Mucosa of descending colon (tissue), 3 donors: ENCODE data around the gene GRIN2C. TPM values are rescaled to one million over a fixed set of nuclear protein-coding genes. Genes with fewer than 3 reads are reported as not detected.
A peak's percentile ranks its signal among the peaks of the same experiment; 100 is the strongest.

ENCODE experiments used
- ATAC-seq: fragments of 200-7000 bp; cut with Tn5 transposase; one replicate; pipeline ENCODE4 v1.9.1; 2020; ENCODE audit warnings: mild to moderate bottlenecking, moderate library complexity
- DNase-seq, 3 donors: peaks; one replicate each; pipeline ENCODE4 v3.0.0-alpha.2; 2020
- H3K36me3 ChIP-seq: fragments of 200-600 bp; one replicate; pipeline ENCODE4 v1.8.0; 2021; ENCODE audit warnings: low read depth, mild to moderate bottlenecking
- H3K4me1 ChIP-seq: fragments of 200-600 bp; one replicate; pipeline ENCODE4 v1.8.0; 2021; ENCODE audit warnings: low read depth, mild to moderate bottlenecking
- H3K4me3 ChIP-seq: fragments of 200-600 bp; one replicate; pipeline ENCODE4 v1.8.0; 2021; ENCODE audit warnings: mild to moderate bottlenecking
- H3K9me3 ChIP-seq: fragments of 200-600 bp; one replicate; pipeline ENCODE4 v1.8.0; 2021; ENCODE audit warnings: mild to moderate bottlenecking
- CTCF ChIP-seq: fragments of 200-600 bp; IDR thresholded peaks from one replicate; pipeline ENCODE4 v1.8.0; 2022; ENCODE audit warnings: antibody characterized with exemption, mild to moderate bottlenecking
- intact Hi-C, 2 donors: fragments of 100-400 bp; cut with DNase I in 1 of 2; cut with micrococcal nuclease in 1 of 2; formaldehyde crosslinking; loops; one replicate each; pipeline versions ENCODE4 v1.11.0 to v1.11.1; 2022; cut with DNase I, micrococcal nuclease
- total RNA-seq, 3 donors: library from RNA; stranded (reverse); fragmentation: NEBNext Ultra II Directional in 2 of 3; extraction: Animal tissue kit (Norgen Biotek cat#: 25700) in 2 of 3; gene quantifications; one replicate each; pipeline versions ENCODE4 v1.2.1 to v1.2.4, GENCODE V29; 2021 to 2023
- donor health status: DM: no; HTN: no; CAD: no; lungs with moderate emphysema.
- donor health status: DM: no; HTN: no; CAD: no.
- donor health status: DM: no; HTN: yes; CAD: no.

The GRIN2C gene
- total RNA-seq, 3 donors from 2014 or later: 0.35 to 1.4 (median 0.55) TPM

- no peak for DNase-seq
- Histone ChIP-seq H3K9me3 (no peaks in the 10 kb centered on the region), H3K4me1 (peaks cover 9% of the 10 kb centered on the region), H3K4me3 (no peak overlapping the region), H3K36me3 (no peaks in the 10 kb centered on the region)
- intact Hi-C loops: no loop called here
- no peak for ATAC-seq
- TF ChIP-seq CTCF: no peak
Observed at GRCh38 chr17:74882517-74883240, 23.0 kb upstream of the GRIN2C start.

- no peaks in the 10 kb centered on the region for H3K9me3 ChIP-seq
- no peak for ATAC-seq
- no peak overlapping the region for H3K4me3 ChIP-seq
- peaks cover 9% of the 10 kb centered on the region for H3K4me1 ChIP-seq
- H3K36me3 ChIP-seq: no peaks in the 10 kb centered on the region
- intact Hi-C loops: no loop called here
- no peak for TF ChIP-seq CTCF
- no peak for DNase-seq
Observed at GRCh38 chr17:74881073-74881472, 21.4 kb upstream of the GRIN2C start.

- intact Hi-C loops: no loop called here
- ATAC-seq (no peak), DNase-seq (no peak)
- TF ChIP-seq CTCF: no peak
- Histone ChIP-seq H3K9me3 (no peaks in the 10 kb centered on the region), H3K4me3 (no peak overlapping the region), H3K36me3 (no peaks in the 10 kb centered on the region), H3K4me1 (peaks cover 9% of the 10 kb centered on the region)
Observed at GRCh38 chr17:74879308-74879707, 19.6 kb upstream of the GRIN2C start.

- DNase-seq: no peak
- no peak overlapping the region for H3K4me3 ChIP-seq
Observed at GRCh38 chr17:74878658-74879057, 19.0 kb upstream of the GRIN2C start.

GRCh38 chr17:74877592-74878548 lies 18.2 kb upstream of the GRIN2C start:
- no peak for TF ChIP-seq CTCF
- Histone ChIP-seq H3K9me3 (no peaks in the 10 kb centered on the region), H3K4me1 (peaks cover 9% of the 10 kb centered on the region), H3K36me3 (no peaks in the 10 kb centered on the region), H3K4me3 (no peak overlapping the region)
- peak; percentile 80 for ATAC-seq
- peak; percentile 81 to 87 (median 85) for DNase-seq
- intact Hi-C loops: no loop called here

More at GRCh38 chr17:74878658-74879057, 19.0 kb upstream of the GRIN2C start:
- Histone ChIP-seq H3K9me3 (no peaks in the 10 kb centered on the region), H3K4me1 (peaks cover 9% of the 10 kb centered on the region), H3K36me3 (no peaks in the 10 kb centered on the region)
- no peak for ATAC-seq
- intact Hi-C loops: no loop called here
- no peak for TF ChIP-seq CTCF
